ENCODE results near the gene CCDC160. TPM values are rescaled to one million over a fixed set of nuclear protein-coding genes. Genes with fewer than 3 reads are reported as not detected.

Gene CCDC160
- polyA plus RNA-seq, 1 donor (not counting 4 experiments of a cell fraction or from before 2014, with no cell fraction given): not detected

DNA sequence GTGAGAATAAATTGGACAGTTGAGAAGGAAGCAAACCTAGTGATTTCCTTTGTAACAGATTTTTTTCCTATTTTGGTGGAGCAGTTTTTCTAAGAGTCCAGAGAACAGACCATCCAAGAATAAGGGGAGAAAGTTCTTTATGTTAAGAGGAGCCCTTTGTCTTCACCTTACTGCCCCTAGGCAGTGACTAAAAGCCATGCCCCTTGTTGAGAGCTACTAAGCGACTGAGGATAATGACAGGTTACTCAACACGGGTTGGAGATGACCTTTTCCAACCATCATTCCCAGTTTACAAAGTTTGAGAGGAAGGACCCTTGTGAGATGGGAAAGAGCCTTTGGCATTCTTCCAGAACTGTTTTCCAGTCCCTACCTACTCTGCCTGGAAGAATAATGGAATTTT lies 3.2 kb downstream of the CCDC160 start:
- peaks cover 3% of the 10 kb centered on the region for H3K27me3 ChIP-seq (ENCODE audit: control insufficient read depth, extremely low read depth, insufficient read depth, low read length)

DNA sequence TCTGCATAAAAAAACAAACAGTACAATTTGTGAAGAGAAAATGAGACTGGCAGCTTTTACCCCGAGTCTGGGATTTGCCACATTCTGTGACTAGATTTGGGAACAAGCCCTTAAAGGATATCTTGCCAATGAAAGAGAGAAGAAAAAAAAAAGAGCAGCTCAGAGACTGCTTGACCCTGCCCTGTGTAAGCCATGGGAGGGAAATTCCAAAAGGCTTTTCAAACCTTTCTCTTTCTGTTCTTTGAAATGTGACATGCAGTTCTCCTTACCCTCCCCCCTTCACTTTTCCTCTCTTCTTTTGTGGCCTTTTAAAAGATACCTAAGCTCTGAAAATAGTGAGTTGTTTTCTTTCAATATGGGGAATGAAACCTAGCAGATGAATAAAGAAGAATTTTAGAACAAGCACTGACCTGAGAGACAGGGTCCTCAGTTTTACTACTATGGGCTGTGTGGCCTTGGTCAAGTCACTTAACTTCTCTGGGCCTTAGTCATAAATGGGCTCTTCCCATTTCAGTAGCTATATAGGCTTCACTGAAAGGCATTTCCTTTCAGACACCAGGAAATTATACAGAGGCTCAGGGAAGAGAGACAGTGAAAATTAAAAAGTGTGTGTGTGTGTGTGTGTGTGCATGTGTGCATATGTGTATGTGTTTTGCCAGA lies 5.1 kb downstream of the CCDC160 start:
- Histone ChIP-seq H3K4me2 (ENCODE audit: control insufficient read depth, extremely low read depth, insufficient read depth, low read depth, low read length) (no peak overlapping the region), H3K27me3 (ENCODE audit: control insufficient read depth, extremely low read depth, insufficient read depth, low read length) (peaks cover 3% of the 10 kb centered on the region), H3K9me1 (ENCODE audit: control insufficient read depth, extremely low read depth, insufficient read depth, low read length) (no peaks in the 10 kb centered on the region), H3K4me3 (ENCODE audit: control insufficient read depth in 2 of 3, extremely low read depth in 1 of 3, insufficient read depth in 2 of 3, low read depth in 1 of 3, low read length in 3 of 3) (no peak overlapping the region), H3K9me3 (ENCODE audit: control insufficient read depth, low read depth, low read length) (no peaks in the 10 kb centered on the region), H3K9ac (ENCODE audit: control insufficient read depth, extremely low read depth, insufficient read depth, low read length) (no peak overlapping the region), H3K79me2 (ENCODE audit: control insufficient read depth, insufficient read depth, low read length) (no peaks in the 10 kb centered on the region), H2AFZ (ENCODE audit: control insufficient read depth, low read length) (no peak overlapping the region), H3K36me3 (ENCODE audit: control insufficient read depth in 2 of 2, extremely low read depth in 1 of 2, insufficient read depth in 2 of 2, low read length in 2 of 2) (no peaks in the 10 kb centered on the region), H3K4me1 (ENCODE audit: control insufficient read depth, extremely low read depth, insufficient read depth, low read length) (no peaks in the 10 kb centered on the region), H4K20me1 (ENCODE audit: control insufficient read depth, extremely low read depth, insufficient read depth, low read length) (no peaks in the 10 kb centered on the region), H3K27ac (ENCODE audit: control insufficient read depth, insufficient read depth, low read length) (no peak overlapping the region)
- TF ChIP-seq, protein P1, sequence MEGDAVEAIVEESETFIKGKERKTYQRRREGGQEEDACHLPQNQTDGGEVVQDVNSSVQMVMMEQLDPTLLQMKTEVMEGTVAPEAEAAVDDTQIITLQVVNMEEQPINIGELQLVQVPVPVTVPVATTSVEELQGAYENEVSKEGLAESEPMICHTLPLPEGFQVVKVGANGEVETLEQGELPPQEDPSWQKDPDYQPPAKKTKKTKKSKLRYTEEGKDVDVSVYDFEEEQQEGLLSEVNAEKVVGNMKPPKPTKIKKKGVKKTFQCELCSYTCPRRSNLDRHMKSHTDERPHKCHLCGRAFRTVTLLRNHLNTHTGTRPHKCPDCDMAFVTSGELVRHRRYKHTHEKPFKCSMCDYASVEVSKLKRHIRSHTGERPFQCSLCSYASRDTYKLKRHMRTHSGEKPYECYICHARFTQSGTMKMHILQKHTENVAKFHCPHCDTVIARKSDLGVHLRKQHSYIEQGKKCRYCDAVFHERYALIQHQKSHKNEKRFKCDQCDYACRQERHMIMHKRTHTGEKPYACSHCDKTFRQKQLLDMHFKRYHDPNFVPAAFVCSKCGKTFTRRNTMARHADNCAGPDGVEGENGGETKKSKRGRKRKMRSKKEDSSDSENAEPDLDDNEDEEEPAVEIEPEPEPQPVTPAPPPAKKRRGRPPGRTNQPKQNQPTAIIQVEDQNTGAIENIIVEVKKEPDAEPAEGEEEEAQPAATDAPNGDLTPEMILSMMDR (optimal IDR thresholded peaks at IDR 0.05 in 1 of 3, IDR thresholded peaks at IDR 0.05 in 1 of 3, conservative IDR thresholded peaks at IDR 0.05 in 1 of 3; ENCODE audit: extremely low read depth in 1 of 3, insufficient read depth in 2 of 3, low read length in 3 of 3): no peak
- TF ChIP-seq EZH2 (IDR thresholded peaks at IDR 0.05; ENCODE audit: low read length): no peak
- dilution Hi-C loops (cut with MboI; ENCODE audit: extremely low pct_ligation_motif_present, low sequenced_read_pairs): no loop called here
- DNase-seq (ENCODE audit: low read depth, low spot score) (no peak), FAIRE-seq (no peak)

More for the DNA sequence above, 3.2 kb downstream of the CCDC160 start:
- H3K4me1 ChIP-seq (ENCODE audit: control insufficient read depth, extremely low read depth, insufficient read depth, low read length): no peaks in the 10 kb centered on the region
- H3K9me1 ChIP-seq (ENCODE audit: control insufficient read depth, extremely low read depth, insufficient read depth, low read length): no peaks in the 10 kb centered on the region
- no peaks in the 10 kb centered on the region for H3K79me2 ChIP-seq (ENCODE audit: control insufficient read depth, insufficient read depth, low read length)
- no peak overlapping the region for H3K9ac ChIP-seq (ENCODE audit: control insufficient read depth, extremely low read depth, insufficient read depth, low read length)
- no peaks in the 10 kb centered on the region for H3K36me3 ChIP-seq (ENCODE audit: control insufficient read depth in 2 of 2, extremely low read depth in 1 of 2, insufficient read depth in 2 of 2, low read length in 2 of 2)
- H3K27ac ChIP-seq (ENCODE audit: control insufficient read depth, insufficient read depth, low read length): no peak overlapping the region
- FAIRE-seq (no peak), DNase-seq (ENCODE audit: low read depth, low spot score) (no peak)
- H3K4me2 ChIP-seq (ENCODE audit: control insufficient read depth, extremely low read depth, insufficient read depth, low read depth, low read length): no peak overlapping the region
- dilution Hi-C loops (cut with MboI; ENCODE audit: extremely low pct_ligation_motif_present, low sequenced_read_pairs): no loop called here
- H3K4me3 ChIP-seq (ENCODE audit: control insufficient read depth in 2 of 3, extremely low read depth in 1 of 3, insufficient read depth in 2 of 3, low read depth in 1 of 3, low read length in 3 of 3): no peak overlapping the region
- H2AFZ ChIP-seq (ENCODE audit: control insufficient read depth, low read length): no peak overlapping the region
- no peaks in the 10 kb centered on the region for H4K20me1 ChIP-seq (ENCODE audit: control insufficient read depth, extremely low read depth, insufficient read depth, low read length)
- TF ChIP-seq, protein P1 (optimal IDR thresholded peaks at IDR 0.05 in 1 of 3, IDR thresholded peaks at IDR 0.05 in 1 of 3, conservative IDR thresholded peaks at IDR 0.05 in 1 of 3; ENCODE audit: extremely low read depth in 1 of 3, insufficient read depth in 2 of 3, low read length in 3 of 3): no peak
- TF ChIP-seq EZH2 (IDR thresholded peaks at IDR 0.05; ENCODE audit: low read length): no peak
- no peaks in the 10 kb centered on the region for H3K9me3 ChIP-seq (ENCODE audit: control insufficient read depth, low read depth, low read length)
